Measurements from ENCODE around the gene WFIKKN1.

The WFIKKN1 gene

GRCh38 chr16:680967-681745, 50.4 kb downstream of the WFIKKN1 start (continued):
- TF ChIP-seq ZNF121 (tag by site-specific recombination; IDR thresholded peaks at IDR 0.05) (no peak), ZNF18 (tag by site-specific recombination; IDR thresholded peaks at IDR 0.05) (no peak), HIC1 (tag by site-specific recombination; IDR thresholded peaks at IDR 0.05) (peak; percentile 92), ZNF692 (tag by site-specific recombination; IDR thresholded peaks at IDR 0.05) (no peak), ZNF624 (tag by site-specific recombination; IDR thresholded peaks at IDR 0.05) (no peak), BCL6B (tag by site-specific recombination; IDR thresholded peaks at IDR 0.05) (no peak), ZBTB21 (tag by site-specific recombination; IDR thresholded peaks at IDR 0.05) (no peak), ZNF416 (tag by site-specific recombination; IDR thresholded peaks at IDR 0.05) (no peak), KLF17 (tag by site-specific recombination; IDR thresholded peaks at IDR 0.05) (no peak), ZNF16 (tag by site-specific recombination; IDR thresholded peaks at IDR 0.05; ENCODE audit: low read depth) (no peak), ZNF37A (tag by site-specific recombination; IDR thresholded peaks at IDR 0.05) (no peak), BCL11A (tag by site-specific recombination; IDR thresholded peaks at IDR 0.05; ENCODE audit: low read depth) (no peak; the same call in 1 of the 2 replicates), ZSCAN16 (tag by site-specific recombination; IDR thresholded peaks at IDR 0.05) (peak; percentile 89), ZNF501 (tag by site-specific recombination; IDR thresholded peaks at IDR 0.05) (0 out of 2 replicates have a peak, but pooled peaks have one; percentile 16), ZNF266 (tag by site-specific recombination; IDR thresholded peaks at IDR 0.05; ENCODE audit: low read depth) (no peak), ZNF239 (tag by site-specific recombination; IDR thresholded peaks at IDR 0.05) (no peak), ZNF311 (tag by site-specific recombination; IDR thresholded peaks at IDR 0.05; ENCODE audit: borderline replicate concordance) (no peak), INSM2 (tag by site-specific recombination; IDR thresholded peaks at IDR 0.05) (no peak), TCF7L2 (IDR thresholded peaks at IDR 0.05; ENCODE audit: borderline replicate concordance, low read depth, low read length) (no peak), ZNF792 (tag by site-specific recombination; IDR thresholded peaks at IDR 0.05) (no peak), ZNF707 (tag by site-specific recombination; IDR thresholded peaks at IDR 0.05) (0 out of 2 replicates have a peak, but pooled peaks have one; percentile 32), KLF8 (tag by site-specific recombination; IDR thresholded peaks at IDR 0.05) (no peak; the same call in 1 of the 2 replicates), ZFP69B (tag by site-specific recombination; IDR thresholded peaks at IDR 0.05) (no peak; the same call in 1 of the 2 replicates), ZNF140 (tag by site-specific recombination; IDR thresholded peaks at IDR 0.05) (no peak), ZNF202 (tag by site-specific recombination; IDR thresholded peaks at IDR 0.05; ENCODE audit: borderline replicate concordance) (no peak), ZNF843 (tag by site-specific recombination; IDR thresholded peaks at IDR 0.05) (no peak)
- TF ChIP-seq, protein P1, sequence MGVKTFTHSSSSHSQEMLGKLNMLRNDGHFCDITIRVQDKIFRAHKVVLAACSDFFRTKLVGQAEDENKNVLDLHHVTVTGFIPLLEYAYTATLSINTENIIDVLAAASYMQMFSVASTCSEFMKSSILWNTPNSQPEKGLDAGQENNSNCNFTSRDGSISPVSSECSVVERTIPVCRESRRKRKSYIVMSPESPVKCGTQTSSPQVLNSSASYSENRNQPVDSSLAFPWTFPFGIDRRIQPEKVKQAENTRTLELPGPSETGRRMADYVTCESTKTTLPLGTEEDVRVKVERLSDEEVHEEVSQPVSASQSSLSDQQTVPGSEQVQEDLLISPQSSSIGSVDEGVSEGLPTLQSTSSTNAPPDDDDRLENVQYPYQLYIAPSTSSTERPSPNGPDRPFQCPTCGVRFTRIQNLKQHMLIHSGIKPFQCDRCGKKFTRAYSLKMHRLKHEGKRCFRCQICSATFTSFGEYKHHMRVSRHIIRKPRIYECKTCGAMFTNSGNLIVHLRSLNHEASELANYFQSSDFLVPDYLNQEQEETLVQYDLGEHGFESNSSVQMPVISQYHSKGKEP (tag by site-specific recombination; IDR thresholded peaks at IDR 0.05) = no peak
- TF ChIP-seq, protein P2, sequence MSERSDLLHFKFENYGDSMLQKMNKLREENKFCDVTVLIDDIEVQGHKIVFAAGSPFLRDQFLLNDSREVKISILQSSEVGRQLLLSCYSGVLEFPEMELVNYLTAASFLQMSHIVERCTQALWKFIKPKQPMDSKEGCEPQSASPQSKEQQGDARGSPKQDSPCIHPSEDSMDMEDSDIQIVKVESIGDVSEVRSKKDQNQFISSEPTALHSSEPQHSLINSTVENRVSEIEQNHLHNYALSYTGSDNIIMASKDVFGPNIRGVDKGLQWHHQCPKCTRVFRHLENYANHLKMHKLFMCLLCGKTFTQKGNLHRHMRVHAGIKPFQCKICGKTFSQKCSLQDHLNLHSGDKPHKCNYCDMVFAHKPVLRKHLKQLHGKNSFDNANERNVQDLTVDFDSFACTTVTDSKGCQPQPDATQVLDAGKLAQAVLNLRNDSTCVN (tag by site-specific recombination; optimal IDR thresholded peaks at IDR 0.05) = peak; percentile 47

Measured in HEK293 (cell line).